GM18526 (cell line): Measurements from ENCODE around the gene HGS.

Experiments
- POLR2A ChIP-seq: IDR thresholded peaks from 3 replicates; pipeline ENCODE4 v1.6.1; 2011; ENCODE audit not compliant: insufficient read length; ENCODE audit errors: extremely low read depth

Gene HGS, protein sequence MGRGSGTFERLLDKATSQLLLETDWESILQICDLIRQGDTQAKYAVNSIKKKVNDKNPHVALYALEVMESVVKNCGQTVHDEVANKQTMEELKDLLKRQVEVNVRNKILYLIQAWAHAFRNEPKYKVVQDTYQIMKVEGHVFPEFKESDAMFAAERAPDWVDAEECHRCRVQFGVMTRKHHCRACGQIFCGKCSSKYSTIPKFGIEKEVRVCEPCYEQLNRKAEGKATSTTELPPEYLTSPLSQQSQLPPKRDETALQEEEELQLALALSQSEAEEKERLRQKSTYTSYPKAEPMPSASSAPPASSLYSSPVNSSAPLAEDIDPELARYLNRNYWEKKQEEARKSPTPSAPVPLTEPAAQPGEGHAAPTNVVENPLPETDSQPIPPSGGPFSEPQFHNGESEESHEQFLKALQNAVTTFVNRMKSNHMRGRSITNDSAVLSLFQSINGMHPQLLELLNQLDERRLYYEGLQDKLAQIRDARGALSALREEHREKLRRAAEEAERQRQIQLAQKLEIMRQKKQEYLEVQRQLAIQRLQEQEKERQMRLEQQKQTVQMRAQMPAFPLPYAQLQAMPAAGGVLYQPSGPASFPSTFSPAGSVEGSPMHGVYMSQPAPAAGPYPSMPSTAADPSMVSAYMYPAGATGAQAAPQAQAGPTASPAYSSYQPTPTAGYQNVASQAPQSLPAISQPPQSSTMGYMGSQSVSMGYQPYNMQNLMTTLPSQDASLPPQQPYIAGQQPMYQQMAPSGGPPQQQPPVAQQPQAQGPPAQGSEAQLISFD

DNA sequence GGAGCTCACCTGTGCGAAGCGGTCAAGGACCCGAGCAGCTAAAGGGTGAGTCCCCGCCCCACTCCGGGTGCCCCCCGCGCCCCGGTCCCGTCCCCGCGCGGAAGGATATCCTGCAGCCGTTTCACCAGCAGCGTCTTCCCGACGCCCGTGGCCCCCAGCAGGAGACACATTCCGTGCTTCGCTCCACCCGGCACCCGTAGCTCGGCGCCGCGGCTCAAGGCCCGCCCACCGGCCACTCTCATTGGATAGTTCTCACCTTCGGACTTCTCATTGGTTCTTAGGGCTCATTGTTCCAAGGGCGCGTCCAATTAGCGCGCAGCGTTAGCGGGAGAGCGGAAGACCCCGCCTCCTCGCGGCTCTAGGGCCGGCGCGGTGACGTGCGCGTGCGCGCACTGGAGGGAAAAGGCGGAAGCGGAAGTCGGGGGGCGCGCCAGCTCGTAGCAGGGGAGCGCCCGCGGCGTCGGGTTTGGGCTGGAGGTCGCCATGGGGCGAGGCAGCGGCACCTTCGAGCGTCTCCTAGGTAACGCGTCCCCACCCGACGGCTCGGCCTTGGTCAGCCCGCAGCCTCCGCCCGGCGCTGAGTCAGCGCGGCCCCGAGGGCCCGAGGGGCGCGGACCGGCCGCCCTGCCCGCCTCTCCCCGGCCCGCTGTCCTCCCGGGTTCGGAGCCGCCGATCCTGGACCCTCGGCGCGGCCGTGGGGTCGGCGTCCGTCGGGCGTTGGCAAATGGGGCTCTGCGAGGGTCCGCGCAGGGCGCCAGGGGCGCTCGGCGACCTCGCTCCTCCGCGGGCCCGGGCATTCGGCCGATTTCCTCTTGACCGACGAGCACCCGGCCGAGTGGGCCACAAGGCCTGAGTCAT lies at the start of gene HGS, which contains the start of gene ARL16:
Gene HGS (plus strand): TSS at position 428 of the 858 bp plus-strand sequence. CDS start 56 bp downstream, at position 484.
Gene ARL16 (minus strand): TSS at position 214 of the 858 bp plus-strand sequence. CDS start 44 bp downstream, at position 170.
- peak; percentile 73 for TF ChIP-seq POLR2A

DNA sequence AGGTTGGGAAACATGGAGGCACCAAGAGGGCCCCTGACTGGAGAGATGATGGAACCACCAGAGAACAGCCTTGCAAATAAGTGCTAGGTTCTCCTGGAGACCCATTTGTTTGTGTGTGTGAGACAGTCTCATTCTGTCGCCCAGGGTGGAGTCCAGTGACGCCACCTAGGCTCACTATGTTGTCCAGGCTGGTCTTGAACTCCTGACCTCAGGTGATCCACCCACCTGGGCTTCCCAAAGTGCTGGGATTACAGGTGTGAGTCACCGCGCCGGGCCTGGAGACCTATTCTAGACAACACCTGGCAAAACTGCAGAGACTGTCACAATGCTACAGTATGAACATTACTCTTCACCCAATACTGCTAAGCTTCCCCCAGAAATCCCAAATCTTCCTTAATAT lies 48.4 kb upstream of the HGS start:
- TF ChIP-seq POLR2A: no peak

DNA sequence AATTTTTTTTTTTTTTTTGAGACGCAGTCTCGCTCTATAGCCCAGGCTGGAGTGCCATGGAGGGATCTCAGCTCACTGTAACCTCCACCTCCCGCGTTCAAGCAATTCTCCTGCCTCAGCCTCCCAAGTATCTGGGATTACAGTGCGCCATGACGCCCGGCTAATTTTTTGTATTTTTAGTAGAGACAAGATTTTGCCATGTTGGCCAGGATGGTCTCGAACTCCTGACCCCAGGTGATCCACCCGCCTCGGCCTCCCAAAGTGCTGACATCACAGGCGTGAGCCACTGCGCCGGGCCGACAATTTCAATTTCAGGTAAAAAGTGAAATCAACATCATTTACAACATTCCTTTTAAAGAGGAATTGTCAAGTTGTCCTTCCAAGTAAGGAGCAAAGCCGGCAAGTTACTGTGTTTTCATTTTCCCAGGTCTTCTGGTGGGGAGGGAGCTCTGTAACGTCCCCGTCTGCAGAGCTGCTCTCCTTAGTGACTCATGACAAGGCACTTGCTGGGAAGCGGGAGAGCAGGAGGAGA lies 47.8 kb upstream of the HGS start:
- TF ChIP-seq POLR2A: no peak

DNA sequence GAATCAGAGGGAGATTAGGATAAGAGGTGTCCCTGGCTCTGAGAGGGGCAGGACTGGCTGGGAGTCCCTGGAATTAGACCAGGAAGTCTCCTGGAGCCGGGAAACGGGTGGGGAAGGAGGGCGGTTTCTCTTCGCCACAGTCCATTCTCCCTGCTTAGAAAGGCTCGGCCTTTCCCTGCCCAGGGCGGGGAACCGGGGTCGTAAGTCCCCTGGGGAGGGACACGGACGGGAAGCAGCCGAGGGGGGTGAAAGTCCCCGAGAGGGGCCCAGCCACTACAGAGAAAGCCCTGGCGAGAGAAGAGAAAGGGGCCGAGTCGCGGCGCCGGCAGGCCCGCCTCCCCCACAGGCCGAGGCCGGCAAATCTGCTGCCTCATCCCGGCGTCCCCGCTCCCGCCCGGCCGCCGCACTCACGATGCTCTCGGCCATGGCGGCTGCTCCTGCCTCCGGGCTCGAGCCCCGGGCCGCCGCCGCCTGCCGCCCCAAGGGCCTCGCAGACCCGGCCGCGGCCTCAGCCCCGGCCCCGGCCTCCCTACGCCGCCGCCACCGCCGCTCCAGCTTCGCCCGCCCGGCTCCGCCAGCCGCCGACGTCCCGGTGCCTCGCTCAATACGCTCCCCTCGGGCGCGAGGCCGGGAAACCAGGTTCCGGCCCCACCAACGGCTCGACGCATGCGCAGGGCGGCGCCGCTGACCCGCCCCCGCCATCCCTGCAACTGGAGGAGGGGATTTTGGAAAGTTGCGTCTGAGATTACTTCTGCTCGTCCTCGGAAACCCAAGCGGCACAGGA lies 47.1 kb upstream of the HGS start, which contains the start of the genes NPLOC4 and TSPAN10:
Gene NPLOC4 (minus strand): TSS at position 608 of the 784 bp plus-strand sequence. CDS start 182 bp downstream, at position 426.
Gene TSPAN10 (plus strand): TSS at position 692 of the 784 bp plus-strand sequence. CDS start 5,217 bp downstream, outside the sequence.
- peak; percentile 84 for TF ChIP-seq POLR2A

DNA sequence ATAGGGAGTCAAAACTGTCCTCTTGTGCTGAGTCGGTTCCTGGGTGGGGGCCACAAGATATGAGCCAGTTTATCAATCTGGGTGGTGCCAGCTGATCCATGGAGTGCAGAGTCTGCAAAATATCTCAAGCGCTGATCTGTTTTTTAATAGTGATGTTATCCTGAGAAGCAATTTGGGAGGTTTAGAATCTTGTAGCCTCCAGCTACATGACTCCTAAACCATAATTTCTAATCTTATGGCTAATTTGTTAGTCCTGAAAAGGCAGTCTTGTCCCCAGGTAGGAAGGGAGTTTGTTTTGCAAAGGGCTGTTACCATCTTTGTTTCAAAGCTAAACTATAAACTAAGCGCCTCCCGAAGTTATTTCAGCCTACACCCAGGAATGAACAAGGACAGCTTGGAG lies 45.1 kb upstream of the HGS start:
- TF ChIP-seq POLR2A: no peak

DNA sequence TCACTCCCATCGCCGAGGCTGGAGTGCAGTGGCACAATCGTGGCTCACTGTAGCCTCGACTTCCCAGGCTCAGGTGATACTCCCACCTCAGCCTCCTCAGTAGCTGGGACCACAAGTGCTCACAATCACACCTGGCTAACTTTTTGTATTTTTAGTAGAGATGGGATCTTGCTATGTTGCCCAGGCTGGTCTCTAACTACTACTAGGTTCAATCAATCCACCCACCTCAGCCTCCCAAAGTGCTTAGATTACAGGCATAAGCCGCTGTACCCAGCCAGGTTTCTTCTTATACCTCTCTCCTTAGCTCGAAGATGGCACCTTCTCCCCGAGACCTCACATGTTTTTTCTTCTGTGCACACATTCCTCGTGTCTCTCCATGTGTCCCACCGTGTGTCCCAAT lies 43.8 kb upstream of the HGS start:
- no peak for TF ChIP-seq POLR2A

DNA sequence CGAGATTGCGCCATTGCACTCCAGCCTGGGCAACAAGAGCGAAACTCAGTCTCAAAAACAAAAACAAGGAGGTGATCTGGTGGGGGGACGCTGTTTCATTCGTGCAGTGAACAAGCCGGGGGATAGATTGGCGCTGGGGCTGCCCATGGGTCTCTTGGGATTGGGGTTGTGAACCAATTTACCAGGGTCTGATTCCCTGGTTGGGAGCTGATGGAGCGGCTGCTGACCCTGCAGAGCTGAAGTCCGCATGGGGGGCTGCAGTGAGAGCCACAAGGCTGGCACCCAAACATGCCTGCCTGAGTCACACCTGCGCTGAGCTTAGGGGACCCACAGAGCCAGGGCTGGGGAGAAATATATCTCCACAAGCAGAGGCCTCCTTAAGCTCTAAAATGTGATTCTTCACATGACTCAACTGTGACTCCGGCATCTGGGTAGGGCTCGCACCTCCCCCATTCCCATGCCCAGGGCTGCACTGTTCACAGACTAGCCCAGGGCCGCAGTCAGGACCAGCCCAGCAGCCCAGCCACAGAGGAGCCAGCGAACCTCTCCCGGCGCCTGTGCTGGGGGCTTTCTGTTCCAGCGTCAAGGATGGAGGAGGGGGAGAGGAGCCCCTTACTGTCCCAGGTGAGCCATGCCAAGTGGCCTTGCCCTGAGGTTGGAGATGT lies 41.9 kb upstream of the HGS start:
- no peak for TF ChIP-seq POLR2A

DNA sequence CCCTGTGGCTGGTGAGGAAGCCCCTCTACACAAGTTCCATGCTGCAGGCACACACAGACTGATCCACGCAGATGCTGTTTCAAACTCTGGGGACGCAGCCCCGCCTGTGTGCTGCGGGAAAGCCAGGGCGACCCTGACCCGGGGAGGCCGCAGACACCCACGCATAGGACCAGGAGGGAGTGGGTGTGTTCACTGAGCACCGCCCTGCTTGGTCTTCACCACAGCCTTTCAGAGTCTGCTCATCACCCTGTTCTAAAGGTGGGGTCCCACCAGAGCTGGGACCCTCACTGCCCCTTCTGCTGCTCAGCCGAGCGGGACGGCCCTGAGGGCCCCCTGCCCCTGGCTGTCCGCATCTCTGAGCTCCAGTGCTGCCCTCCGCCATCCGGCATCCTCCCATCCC lies 39.3 kb upstream of the HGS start:
- no peak for TF ChIP-seq POLR2A

DNA sequence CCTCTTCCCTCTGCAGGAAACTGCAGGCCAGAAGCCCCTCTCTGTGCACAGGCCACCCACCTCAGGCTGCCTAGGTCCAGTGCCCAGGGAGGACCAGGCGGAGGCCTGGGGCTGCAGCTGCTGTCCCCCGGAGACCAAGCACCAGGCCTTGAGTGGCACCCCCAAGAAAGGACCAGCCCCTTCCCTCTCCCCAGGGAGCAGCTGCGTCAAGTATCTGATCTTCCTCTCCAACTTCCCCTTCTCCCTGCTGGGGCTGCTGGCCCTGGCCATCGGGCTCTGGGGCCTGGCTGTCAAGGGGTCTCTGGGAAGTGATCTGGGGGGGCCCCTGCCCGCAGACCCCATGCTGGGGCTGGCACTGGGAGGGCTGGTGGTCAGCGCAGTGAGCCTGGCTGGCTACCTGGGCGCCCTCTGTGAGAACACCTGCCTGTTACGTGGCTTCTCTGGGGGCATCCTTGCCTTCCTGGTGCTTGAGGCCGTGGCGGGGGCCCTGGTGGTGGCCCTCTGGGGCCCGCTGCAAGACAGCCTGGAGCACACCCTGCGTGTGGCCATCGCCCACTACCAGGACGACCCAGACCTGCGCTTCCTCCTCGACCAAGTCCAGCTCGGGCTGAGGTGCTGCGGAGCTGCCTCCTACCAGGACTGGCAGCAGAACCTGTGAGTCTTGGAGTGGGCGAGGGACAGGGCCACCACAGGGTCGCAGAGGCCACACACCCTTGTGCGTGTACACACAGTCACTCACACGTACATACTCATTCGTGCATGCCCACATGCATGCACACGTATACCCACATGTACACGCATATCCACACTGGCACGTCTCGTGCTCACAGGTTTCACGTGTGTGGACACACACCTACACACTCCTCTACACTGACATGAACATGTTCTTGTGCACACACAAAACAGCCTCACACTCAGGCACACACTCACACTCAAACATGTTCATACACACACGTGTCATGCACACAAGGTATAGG lies 38.5 kb upstream of the HGS start:
- TF ChIP-seq POLR2A: no peak

DNA sequence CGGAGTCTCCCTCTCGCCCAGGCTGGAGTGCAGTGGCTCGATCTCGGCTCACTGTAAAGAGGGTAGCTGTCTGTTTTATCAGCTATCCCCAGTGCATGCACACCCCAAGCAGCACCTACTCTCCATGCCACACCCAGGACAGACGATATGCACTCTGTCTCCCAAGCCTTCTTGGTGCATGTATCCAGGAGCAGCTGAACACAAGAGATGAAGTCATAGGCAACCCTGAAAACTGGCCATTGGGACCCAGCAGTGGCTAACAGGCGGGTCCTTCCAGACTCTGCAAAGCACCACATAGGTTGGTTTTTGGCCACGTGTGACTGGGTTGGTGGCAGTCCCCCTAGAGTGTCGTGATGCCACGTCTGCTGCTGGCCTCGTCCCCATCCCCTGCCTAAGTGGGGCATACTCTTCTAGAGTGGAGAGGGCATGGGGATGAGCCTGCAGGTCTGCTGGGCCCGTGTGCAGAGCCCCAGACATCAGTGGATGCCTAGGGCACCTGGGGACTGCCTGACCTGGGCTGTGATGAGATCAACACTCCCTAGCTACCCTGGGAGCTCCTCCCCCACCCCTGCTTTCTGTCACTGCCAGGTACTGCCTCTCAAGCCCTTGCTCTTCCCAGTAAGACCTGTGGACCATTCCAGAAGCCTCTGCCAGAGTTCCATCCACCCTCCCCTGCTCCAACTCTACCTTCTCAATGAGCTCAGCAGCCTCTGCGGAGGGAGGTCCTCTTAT lies 36.8 kb upstream of the HGS start:
- TF ChIP-seq POLR2A: no peak

DNA sequence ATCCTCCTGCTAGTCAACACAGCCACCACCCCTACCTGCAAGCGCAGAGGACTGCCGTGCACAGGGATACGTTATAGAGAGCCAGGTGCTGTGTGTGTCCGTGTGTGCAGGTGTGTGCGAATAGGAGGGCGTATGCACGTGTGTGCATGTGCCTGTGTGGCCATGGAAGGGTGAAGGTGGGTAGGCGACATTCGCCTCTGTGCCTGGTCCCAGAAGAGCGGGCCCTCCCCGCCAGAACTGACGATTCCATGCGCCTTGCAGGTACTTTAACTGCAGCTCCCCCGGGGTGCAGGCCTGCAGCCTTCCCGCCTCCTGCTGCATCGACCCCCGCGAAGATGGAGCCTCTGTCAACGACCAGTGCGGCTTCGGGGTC lies 36.2 kb upstream of the HGS start:
- no peak for TF ChIP-seq POLR2A

DNA sequence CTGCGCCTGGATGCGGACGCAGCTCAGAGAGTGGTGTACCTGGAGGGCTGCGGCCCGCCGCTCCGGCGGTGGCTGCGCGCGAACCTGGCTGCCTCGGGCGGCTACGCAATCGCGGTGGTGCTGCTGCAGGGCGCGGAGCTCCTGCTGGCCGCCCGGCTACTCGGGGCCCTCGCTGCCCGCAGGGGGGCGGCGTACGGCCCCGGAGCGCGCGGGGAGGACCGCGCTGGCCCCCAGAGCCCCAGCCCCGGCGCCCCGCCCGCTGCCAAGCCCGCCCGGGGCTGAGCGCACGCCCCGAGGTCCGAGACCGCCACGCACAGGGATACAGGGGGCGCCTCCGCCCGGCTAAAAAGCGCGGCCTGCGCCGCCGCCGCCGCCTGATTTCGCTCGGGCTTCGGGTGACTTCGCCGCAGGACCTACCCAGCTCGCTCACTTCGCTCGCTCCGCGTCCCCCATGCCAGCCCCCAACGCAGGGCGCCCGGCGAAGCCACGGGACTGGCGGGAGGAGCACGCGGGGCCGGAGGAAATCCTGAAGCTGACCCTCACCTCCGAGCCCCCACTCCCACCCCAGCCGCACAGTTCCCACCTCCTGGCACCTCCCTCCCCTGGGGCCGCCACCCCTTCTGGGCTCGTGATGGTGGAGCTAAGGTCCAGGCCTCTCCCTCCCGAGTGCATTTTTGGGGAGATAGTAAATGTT lies 35.7 kb upstream of the HGS start:
- no peak for TF ChIP-seq POLR2A
